SIG-M5 treated with dmso at 0.1 percent for 504 hours (cell line): ENCODE data around the gene TRIM72.
"Not testable (repeated sequence)": the region's sequence is repeated elsewhere in the genome, so short reads cannot be mapped to it uniquely, and the experiment has no call there.

Experiments
- DNase-seq: peaks from one replicate; lab custom pipeline; 2025; ENCODE audit not compliant: unreplicated experiment; lab: John Stamatoyannopoulos, UW

TRIM72 gene

DNA sequence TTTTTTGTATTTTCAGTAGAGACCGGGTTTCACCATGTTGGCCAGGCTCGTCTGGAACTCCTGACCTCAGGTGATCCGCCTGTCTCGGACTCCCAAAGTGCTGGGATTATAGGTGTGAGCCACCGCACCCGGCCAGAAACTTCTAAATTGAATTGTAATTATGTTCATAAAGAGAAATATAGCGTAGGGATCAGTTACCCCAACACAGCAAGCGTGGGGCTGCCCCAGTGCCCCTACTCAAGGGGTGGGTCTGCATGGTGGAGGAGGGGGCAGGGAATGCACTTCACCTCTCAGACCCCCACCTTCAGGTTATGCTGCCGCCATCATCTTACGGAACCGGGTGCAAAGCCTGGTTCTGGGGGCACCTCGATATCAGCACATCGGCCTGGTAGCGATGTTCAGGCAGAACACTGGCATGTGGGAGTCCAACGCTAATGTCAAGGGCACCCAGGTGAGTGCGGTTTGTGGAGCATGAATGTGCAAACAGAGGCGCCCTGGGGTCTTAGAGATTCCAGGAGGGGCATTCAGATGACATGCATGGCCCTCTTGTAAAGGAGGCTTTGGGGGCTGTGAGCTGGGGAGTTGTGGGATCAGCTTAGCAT lies 63.8 kb downstream of the TRIM72 start:
- no peak for DNase-seq

DNA sequence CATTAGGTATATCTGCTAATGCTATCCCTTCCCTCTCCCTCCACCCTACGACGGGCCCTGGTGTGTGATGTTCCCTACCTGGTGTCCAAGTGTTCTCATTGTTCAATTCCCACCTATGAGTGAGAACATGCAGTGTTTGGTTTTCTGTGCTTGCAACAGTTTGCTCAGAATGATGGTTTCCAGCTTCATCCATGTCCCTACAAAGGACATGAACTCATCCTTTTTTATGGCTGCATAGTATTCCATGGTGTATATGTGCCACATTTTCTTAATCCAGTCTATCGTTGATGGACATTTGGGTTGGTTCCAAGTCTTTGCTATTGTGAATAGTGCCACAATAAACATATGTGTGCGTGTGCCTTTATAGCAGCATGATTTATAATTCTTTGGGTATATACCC lies 64.9 kb downstream of the TRIM72 start:
- DNase-seq: not testable (repeated sequence)
